ENCODE results near the gene ACOT11. TPM values are rescaled to one million over a fixed set of nuclear protein-coding genes. Genes with fewer than 3 reads are reported as not detected.
"Not testable (repeated sequence)": the region's sequence is repeated elsewhere in the genome, so short reads cannot be mapped to it uniquely, and the experiment has no call there.

Gene ACOT11
- total and polyA plus RNA-seq, 4 donors, result 2.8 to 13.5 (median 7.9) TPM

GRCh38 chr1:54510715-54511270, 37.2 kb upstream of the ACOT11 start:
- no peaks in the 10 kb centered on the region for H3K4me1 ChIP-seq (ENCODE audit: control insufficient read depth in 5 of 5, insufficient read depth in 5 of 5, low read length in 5 of 5)
- 78 to 88% methylated on average over 3 of the region's 3 CpGs for WGBS, 2 donors
- DNase-seq, result no peak
- H3K9me3 ChIP-seq (ENCODE audit: control insufficient read depth in 4 of 4, insufficient read depth in 3 of 4, low read length in 3 of 4), result peaks cover 0 to 5% (median 0%) of the 10 kb centered on the region in 4 donors
- H3K4me3 ChIP-seq, result no peak overlapping the region
- no peaks in the 10 kb centered on the region for H3K36me3 ChIP-seq (ENCODE audit: control insufficient read depth in 4 of 4, insufficient read depth in 4 of 4, low read length in 4 of 4)
- no peaks in the 10 kb centered on the region for H3K27me3 ChIP-seq (ENCODE audit: control insufficient read depth in 3 of 3, insufficient read depth in 3 of 3, low read length in 2 of 3)
- ATAC-seq (ENCODE audit: insufficient read depth, low FRiP score), result no peak
- TF ChIP-seq, protein P1, sequence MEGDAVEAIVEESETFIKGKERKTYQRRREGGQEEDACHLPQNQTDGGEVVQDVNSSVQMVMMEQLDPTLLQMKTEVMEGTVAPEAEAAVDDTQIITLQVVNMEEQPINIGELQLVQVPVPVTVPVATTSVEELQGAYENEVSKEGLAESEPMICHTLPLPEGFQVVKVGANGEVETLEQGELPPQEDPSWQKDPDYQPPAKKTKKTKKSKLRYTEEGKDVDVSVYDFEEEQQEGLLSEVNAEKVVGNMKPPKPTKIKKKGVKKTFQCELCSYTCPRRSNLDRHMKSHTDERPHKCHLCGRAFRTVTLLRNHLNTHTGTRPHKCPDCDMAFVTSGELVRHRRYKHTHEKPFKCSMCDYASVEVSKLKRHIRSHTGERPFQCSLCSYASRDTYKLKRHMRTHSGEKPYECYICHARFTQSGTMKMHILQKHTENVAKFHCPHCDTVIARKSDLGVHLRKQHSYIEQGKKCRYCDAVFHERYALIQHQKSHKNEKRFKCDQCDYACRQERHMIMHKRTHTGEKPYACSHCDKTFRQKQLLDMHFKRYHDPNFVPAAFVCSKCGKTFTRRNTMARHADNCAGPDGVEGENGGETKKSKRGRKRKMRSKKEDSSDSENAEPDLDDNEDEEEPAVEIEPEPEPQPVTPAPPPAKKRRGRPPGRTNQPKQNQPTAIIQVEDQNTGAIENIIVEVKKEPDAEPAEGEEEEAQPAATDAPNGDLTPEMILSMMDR (IDR thresholded peaks at IDR 0.05; ENCODE audit: control extremely low read depth, extremely low read depth), result no peak
- no peak overlapping the region for H3K9ac ChIP-seq (ENCODE audit: insufficient read depth in 1 of 2, low read length in 2 of 2)
- H3K27ac ChIP-seq (ENCODE audit: low read depth in 1 of 2, low read length in 1 of 2), result no peak overlapping the region

- not testable (repeated sequence) for H3K4me1 ChIP-seq (ENCODE audit: control insufficient read depth in 5 of 5, insufficient read depth in 5 of 5, low read length in 5 of 5); H3K27me3 ChIP-seq (ENCODE audit: control insufficient read depth in 3 of 3, insufficient read depth in 3 of 3, low read length in 2 of 3); H3K9ac ChIP-seq (ENCODE audit: insufficient read depth in 1 of 2, low read length in 2 of 2); H3K9me3 ChIP-seq (ENCODE audit: control insufficient read depth in 4 of 4, insufficient read depth in 3 of 4, low read length in 3 of 4); H3K27ac ChIP-seq (ENCODE audit: low read depth in 1 of 2, low read length in 1 of 2); ATAC-seq (ENCODE audit: insufficient read depth, low FRiP score); DNase-seq; H3K4me3 ChIP-seq; H3K36me3 ChIP-seq (ENCODE audit: control insufficient read depth in 4 of 4, insufficient read depth in 4 of 4, low read length in 4 of 4)
- WGBS, 2 donors, result 91 to 94% methylated on average over 24 of the region's 24 CpGs
These were observed 34.0 kb upstream of the ACOT11 start for GRCh38 chr1:54513921-54514580.

- Histone ChIP-seq H3K4me1 (ENCODE audit: control insufficient read depth in 5 of 5, insufficient read depth in 5 of 5, low read length in 5 of 5) (no peaks in the 10 kb centered on the region), H3K4me3 (no peak overlapping the region), H3K36me3 (ENCODE audit: control insufficient read depth in 4 of 4, insufficient read depth in 4 of 4, low read length in 4 of 4) (no peaks in the 10 kb centered on the region), H3K9me3 (ENCODE audit: control insufficient read depth in 4 of 4, insufficient read depth in 3 of 4, low read length in 3 of 4) (peaks cover 0 to 3% (median 0%) of the 10 kb centered on the region in 4 donors), H3K27me3 (ENCODE audit: control insufficient read depth in 3 of 3, insufficient read depth in 3 of 3, low read length in 2 of 3) (peaks cover 0 to 2% (median 0%) of the 10 kb centered on the region in 3 donors), H3K27ac (ENCODE audit: low read depth in 1 of 2, low read length in 1 of 2) (no peak overlapping the region), H3K9ac (ENCODE audit: insufficient read depth in 1 of 2, low read length in 2 of 2) (no peak overlapping the region)
- ATAC-seq (ENCODE audit: insufficient read depth, low FRiP score) (no peak), DNase-seq (no peak)
- 63 to 67% methylated on average over 4 of the region's 4 CpGs for WGBS, 2 donors
- TF ChIP-seq, protein P1 (IDR thresholded peaks at IDR 0.05; ENCODE audit: control extremely low read depth, extremely low read depth), result no peak
These were observed 31.6 kb upstream of the ACOT11 start for GRCh38 chr1:54516249-54516920.

DNA sequence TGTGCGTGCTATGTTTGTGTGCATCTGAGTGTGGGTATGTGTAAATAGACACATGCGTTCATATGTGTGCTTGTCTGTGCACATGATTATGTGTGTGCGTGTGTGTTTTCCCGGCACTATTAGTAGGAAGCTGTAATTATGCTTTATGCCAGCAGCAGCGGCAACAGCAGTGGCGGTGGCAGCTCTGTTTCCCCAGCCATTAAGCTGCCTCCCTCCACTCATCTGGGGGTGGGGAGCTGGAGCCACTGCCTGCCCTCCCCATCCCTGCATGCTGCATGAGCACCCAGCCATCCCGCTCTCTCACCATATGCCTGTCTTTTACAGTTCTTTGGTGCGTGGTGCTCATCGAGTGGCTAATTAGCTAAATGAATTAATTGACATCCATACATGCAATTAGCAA, 30.5 kb upstream of the ACOT11 start:
- TF ChIP-seq, protein P1 (IDR thresholded peaks at IDR 0.05; ENCODE audit: control extremely low read depth, extremely low read depth), result no peak
- DNase-seq (no peak), ATAC-seq (ENCODE audit: insufficient read depth, low FRiP score) (no peak)
- H3K9me3 ChIP-seq (ENCODE audit: control insufficient read depth in 4 of 4, insufficient read depth in 3 of 4, low read length in 3 of 4), result peaks cover 0 to 2% (median 0%) of the 10 kb centered on the region in 4 donors
- no peak overlapping the region for H3K4me3 ChIP-seq
- H3K9ac ChIP-seq (ENCODE audit: insufficient read depth in 1 of 2, low read length in 2 of 2), result no peak overlapping the region
- WGBS, 2 donors, result 89 to 93% methylated on average over 9 of the region's 9 CpGs
- no peaks in the 10 kb centered on the region for H3K4me1 ChIP-seq (ENCODE audit: control insufficient read depth in 5 of 5, insufficient read depth in 5 of 5, low read length in 5 of 5)
- H3K27me3 ChIP-seq (ENCODE audit: control insufficient read depth in 3 of 3, insufficient read depth in 3 of 3, low read length in 2 of 3), result peaks cover 0 to 2% (median 0%) of the 10 kb centered on the region in 3 donors
- H3K27ac ChIP-seq (ENCODE audit: low read depth in 1 of 2, low read length in 1 of 2), result no peak overlapping the region
- no peaks in the 10 kb centered on the region for H3K36me3 ChIP-seq (ENCODE audit: control insufficient read depth in 4 of 4, insufficient read depth in 4 of 4, low read length in 4 of 4)
